ENCODE results near the gene ALDH18A1.
"Not testable (repeated sequence)": the region's sequence is repeated elsewhere in the genome, so short reads cannot be mapped to it uniquely, and the experiment has no call there.

The ALDH18A1 gene

DNA sequence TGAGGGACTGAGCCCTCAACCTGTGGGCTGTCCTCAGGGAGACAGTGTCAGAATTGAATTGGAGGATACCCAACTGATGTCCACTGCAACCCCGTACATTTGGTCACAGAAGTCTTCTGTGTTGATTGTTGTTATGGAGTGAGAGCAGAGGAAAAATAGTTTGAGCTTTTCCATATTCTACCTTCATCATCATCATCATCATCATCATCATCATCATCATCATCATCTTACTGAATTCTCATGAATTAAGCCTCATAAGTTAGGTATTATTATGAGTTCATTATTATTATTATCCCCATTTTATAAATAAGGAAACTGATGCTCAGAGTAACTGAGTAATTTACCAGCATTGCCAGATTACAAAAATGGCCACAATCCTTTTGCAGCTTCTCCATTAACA lies 8.4 kb downstream of the ALDH18A1 start:
- no peak for DNase-seq

DNA sequence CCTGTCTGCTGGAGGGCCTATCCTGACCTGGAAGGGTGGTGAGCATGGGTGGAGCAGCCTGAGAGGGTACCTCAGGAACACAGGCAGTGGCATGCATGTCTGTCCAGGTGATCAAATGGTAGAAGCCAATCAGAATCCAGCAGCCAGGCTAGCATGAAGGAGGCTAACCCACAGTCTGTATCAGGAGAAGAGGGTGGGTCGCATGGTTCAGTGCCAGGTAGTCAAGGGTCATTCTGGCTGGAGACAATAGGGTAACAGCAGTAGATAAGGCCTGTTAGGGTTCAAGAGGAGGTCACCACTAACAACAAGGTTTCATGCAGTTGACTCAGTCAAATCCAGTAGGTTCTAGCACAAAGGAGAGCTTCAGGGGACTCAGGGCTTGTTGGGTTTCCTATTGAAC lies 10.4 kb downstream of the ALDH18A1 start:
- DNase-seq: no peak

DNA sequence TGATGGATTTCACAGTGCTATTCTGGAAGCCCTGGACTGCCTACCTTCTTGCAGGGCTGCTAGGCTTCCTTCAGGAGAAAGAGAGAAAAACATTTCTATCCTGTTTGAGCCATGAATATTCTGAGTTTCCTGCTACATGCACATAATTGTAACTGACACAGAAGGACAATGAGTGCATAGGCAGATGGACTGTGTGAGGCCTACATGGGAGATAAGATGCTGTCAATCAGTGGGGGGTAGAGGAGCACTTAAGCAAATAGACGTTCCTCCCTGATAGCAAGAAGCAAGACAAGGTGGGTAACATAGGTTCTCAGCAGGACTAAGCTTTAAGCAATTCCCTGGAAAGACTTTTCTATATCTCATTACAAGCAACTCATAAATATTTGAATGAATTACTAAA lies 11.6 kb downstream of the ALDH18A1 start:
- no peak for DNase-seq

DNA sequence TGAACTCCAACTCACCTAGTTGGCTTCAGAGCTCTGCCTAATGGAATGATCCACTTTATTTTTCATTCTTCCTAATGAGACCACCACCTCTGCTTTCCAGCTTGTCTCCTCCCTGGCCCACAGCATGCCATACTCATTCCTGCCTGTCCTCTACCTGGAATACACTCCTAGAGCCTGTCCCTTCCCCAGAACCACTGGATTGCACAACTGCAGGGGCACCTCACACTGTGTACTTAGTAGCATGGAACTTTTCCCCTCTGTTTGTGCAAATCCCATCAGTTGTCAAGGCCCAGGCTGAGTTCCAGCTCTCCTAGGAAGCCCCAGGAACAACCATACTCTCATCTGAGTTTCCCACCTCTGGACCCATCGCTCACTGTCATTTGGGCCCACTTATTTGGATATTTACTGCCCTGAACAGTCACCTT lies 15.6 kb downstream of the ALDH18A1 start:
- DNase-seq: no peak

DNA sequence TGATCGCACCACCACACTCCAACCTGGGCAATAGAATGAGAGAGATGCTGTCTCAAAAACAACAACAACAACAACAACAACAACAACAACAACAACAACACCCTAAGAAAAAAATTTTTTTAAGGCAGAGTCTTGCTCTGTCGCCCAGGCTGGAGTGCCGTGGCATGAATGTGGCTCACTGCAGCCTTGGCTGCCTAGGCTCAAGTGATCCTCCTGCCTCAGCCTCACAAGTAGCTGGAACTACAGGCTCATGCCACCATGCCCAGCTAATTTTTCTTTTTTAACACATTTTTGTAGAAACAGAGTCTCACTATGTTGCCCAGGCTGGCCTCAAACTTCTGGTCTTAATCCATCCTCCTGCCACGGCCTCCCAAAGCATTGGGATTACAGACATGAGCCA lies 18.6 kb downstream of the ALDH18A1 start:
- no peak for DNase-seq

DNA sequence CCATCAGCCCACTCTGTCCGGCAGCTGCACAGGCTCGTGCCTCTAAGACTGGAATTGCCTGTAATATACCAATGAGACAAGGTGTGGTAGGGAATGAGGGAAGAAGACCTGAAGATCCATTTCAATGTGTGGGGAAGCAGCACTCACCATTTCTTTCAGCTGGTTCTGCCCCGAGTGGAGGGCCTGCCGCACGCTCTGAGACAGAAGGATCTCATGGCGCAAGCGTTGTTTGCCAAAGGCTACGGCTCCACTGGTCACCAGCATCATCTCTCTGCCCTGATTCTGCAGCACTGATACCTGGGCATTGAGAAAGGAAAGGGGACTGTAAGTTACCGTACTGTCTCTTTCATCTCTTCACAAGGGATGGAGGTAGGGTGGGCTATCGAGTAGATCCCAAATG lies 19.4 kb downstream of the ALDH18A1 start:
- DNase-seq: no peak

DNA sequence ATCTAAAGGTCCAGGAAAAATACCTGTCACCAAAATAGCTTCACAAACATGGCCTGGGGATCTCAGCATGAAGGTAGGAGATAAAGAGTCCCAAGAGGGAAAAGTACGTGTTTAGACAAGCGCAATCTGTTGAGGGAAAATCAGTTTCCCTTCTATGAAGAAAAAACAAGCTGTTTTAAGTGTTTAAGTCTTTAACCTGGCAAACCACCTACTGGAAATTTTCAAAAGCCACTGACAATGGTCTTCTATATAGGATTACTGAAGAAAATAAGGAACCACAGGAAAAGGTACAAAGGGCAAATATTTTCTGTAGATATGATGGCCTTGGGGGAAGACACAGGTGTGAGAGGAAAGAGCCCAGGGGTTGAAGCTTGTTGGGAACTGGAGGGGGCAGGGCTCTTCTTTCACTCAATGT lies 21.2 kb downstream of the ALDH18A1 start:
- DNase-seq: no peak

DNA sequence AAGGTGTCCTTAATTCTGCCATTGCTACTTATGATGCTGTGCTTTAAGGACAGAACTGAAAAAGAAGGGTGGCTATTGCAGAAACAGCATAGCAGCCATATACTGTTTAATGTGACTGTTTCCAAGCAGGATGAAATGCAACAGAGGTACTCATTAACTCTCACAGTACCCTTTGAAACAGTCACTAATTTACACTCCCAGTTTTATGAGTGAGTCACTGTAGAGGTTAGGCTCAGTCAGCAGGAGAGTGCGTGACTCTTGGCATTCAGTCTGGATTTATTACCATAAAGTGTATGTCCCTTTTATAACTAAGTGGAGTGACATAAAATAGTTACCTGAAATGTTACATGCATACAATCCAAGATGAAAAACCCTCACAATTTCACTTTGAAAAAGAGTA lies 27.7 kb downstream of the ALDH18A1 start:
- DNase-seq: no peak

DNA sequence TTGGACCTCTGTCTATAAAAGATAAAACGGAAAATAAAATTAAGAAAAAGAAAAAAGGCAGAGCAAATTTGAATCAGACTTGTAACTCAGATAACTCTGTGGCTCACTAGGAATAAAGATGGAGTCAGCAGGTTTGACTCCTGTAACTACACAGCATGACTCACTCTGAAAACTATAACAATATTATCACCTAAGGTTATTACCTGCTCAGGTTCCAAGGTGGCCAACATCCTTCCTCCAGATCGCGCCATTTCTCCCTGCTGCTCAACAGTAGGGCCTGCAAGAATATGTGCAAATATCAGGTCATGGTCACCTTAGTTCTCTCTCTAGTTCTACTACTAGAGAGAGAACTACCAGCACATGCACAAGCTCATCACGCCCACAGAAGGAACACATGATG lies 30.0 kb downstream of the ALDH18A1 start:
- DNase-seq: no peak

DNA sequence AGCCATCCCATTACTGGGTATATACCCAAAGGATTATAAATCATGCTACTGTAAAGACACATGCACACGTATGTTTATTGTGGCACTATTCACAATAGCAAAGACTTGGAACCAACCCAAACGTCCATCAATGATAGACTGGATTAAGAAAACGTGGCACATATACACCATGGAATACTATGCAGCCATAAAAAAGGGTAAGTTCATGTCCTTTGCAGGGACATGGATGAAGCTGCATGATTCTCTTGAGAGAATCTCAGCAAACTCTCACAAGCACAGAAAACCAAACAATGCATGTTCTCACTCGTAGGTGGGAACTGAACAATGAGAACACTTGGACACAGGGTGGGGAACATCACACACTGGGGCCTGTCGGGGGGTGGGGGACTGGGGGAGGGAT lies 36.1 kb downstream of the ALDH18A1 start:
- not testable (repeated sequence) for DNase-seq

DNA sequence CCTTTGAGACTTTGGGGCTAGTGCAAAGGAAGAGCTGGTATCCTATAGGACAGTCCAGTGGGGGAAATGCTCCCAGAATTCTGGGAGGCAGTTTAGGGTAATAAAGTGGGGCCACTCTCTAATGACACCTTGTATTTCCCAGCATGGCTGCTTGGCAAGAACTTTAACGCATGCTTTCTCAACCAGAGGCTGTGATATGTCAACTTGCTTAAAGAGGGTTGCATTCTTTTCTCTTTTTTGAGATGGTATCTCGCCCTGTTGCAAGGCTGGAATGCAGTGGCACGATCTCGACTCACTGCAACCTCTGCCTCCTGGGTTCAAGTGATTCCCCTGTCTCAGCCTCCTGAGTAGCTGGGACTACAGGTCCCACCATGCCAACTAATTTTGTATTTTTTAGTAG lies 38.4 kb downstream of the ALDH18A1 start:
- no peak for DNase-seq

DNA sequence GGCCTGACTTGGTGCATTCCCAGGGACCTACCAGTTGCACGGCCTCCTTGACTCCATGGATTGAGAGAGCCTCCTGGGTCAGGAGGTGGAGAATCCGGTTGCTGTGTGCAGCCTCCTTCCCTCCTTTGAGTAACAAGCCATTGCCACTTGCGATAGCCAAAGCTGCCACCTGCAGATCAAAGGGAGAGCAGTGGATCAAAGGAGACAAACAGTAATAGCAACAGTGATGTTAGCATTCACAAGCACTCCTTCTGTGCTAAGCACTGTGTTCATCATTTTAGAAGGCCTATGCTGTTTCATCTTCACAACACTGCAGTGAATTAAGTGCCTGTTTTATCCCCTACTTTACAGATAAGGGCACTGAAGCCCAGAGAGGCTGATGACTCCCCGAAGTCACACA lies 40.1 kb downstream of the ALDH18A1 start:
- DNase-seq: no peak

DNA sequence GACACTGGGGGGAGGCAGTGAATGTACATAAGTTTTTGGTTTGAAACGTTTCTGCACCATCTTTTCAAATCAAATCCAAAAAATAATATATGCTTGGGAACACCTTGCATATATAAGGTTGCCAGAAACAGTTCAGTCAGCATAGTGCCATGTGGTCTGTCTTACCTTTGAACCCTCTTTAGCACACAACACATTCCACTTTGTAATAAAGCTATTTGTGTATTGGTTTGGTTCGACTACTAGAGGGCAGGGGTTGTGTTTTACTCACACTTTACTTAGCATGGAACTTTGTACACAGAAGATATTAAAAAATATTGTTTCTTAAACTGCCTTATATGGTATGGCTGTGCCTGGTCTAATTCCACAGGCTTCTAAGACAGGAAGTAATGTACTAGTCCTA lies 43.2 kb downstream of the ALDH18A1 start:
- DNase-seq: no peak

DNA sequence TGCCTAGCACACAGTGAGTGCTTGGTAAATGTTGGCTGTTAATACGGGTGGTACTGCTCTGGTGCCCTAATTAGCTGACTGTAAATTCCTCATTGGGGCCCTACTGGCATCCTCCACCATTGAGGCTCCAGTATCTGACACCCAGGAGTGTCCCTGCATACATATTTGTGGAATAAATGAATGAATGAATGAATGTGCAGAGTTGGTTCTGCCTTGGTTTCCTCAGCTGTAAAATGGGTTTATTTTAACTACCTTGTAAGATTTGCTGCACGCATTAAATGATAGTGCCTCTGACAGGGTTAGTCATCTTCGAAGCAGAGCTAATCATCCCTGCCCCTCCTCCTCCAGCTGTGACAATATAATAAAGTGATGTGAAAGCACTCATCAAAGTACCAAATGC lies 45.8 kb downstream of the ALDH18A1 start:
- no peak for DNase-seq

DNA sequence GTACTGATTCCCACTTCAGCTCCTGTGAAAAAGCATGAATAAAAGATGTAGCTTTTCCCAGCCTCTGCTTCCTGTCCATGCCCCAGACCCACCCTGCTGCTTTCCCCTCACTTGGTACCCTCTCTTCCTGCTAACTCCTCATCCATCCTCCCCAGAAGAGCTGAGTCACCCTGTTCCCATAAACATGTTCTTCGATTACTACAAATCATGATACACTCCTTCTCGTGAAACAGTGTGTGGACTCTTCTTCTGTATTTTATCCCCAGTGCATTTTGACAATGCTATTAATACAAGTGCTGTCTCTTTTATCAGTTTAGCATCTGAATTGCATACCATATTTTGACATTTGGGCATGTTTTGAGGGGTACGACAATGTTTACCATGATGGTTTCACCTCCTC lies 49.6 kb downstream of the ALDH18A1 start:
- DNase-seq: no peak

DNA sequence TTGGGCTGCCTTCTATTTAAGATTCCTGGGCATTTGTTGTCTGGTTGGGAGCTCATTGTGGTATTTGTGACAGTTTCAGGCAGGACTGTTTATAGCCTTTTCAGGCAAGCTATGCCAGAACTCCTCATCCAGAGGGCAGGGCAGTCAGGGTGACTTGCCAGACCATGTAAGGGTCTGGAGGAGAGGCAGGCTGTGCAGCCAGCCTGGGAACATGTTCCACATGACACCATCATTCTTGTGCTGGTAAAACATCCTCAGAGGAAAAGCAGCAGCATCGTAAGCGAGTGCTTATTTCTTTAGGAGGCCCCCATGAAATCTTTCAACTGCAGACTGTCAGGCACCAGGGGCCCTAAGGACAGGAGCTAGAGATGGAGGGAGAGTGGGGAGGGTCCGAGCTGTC lies 51.3 kb downstream of the ALDH18A1 start:
- DNase-seq: no peak

DNA sequence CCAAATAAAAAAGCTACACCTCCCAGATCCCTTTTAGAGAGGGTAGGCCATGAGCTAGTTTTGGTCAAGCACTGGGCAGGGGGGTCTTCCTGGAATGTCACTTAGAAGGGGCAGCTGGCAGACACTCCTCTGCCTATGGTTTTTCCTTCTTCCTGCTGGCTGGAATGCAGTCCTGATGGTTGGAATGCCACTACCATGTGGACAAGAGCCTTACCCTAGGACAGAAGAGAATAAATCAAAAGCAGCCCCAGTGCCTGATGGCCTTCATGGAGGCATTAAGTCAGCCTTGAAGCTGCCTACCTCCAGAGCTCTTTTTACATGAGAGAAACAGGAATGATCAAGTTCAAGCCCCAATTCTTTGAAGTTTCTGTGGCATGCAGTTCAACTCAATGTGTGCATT lies 51.9 kb downstream of the ALDH18A1 start:
- no peak for DNase-seq

DNA sequence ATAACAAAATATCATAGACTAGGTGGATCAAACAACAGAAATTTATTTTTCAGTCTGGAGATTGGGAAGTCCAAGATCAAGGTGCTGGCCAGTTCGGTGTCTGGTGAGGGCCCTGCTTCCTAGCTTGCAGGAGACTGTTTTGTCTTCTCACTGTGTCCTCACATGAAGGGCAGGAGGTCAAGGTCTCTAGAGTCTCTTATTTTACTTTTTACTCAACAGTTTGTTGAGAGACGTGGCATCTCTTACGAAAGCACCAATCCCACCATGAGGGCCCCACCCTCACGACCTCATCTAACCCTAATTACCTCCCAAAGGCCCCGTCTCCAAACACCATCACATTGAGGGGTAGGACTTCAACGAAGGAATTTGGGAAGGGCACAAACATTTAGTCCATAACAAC lies 54.1 kb downstream of the ALDH18A1 start:
- no peak for DNase-seq

DNA sequence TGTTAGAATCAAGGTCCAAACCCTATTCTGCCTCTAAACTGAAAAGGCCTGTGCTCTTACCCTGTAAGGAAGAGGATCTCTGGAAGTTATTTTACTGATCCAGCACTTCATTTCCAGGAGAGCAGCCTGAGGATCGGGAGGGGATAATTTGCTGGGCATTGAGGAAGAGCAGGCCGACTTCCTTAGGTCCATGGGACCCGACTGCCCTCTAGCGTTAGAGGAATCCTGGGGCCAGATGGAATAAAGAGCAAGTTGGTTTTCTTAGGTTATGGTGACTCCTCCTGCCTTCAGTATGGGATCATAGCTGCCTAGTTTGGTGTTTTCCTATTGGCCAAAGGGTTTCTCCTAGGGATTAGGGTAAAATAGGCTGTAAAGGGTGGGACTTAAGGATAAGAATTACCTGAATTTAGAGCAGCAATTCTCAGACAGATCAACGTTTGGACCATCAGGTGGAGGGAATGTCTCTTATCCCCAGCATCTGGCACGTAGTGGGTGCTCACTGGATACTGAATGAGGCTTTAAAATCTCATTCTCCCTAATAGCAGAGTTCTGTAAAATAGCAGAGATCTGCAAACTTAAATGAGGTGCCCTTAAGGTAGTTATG lies 55.3 kb downstream of the ALDH18A1 start:
- peak; percentile 73 for DNase-seq

DNA sequence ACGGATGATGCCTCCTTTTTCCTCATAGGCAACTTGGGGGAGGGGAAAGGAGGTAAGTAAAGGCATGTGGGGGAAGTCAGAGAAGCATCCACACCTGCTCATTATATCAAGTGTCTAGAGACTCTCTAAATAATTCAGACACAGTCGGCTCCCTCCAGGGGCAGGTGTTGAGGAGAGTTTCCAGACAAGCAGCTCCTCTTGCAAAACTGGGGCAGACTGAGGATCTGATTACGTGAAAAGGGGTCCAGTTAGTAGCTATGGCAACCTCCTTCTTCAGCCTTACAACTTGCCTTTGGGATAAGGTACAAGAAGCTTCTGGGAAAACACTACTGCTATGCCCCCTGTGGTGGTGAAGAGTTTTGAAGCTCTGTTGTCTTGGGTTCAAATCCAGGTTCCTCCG lies 56.4 kb downstream of the ALDH18A1 start:
- no peak for DNase-seq

DNA sequence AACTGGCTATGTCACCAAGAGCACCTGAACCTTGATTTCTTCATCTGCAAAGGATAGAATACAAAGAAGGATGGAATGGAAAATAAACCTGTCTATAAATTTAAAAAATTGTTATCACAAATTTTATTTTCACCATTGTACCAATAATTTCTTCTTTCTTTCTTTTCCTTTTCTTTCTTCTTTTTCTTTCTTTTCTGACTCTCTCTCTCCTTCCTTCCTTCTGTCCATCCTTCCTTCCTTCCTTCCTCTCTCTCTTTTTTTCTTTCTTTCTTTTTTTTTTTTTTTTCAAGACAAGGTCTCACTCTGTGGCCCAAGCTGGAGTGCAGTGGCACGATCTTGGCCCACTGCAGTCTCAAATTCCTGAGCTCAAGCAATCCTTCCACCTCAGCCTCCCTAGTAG lies 58.7 kb downstream of the ALDH18A1 start:
- no peak for DNase-seq

DNA sequence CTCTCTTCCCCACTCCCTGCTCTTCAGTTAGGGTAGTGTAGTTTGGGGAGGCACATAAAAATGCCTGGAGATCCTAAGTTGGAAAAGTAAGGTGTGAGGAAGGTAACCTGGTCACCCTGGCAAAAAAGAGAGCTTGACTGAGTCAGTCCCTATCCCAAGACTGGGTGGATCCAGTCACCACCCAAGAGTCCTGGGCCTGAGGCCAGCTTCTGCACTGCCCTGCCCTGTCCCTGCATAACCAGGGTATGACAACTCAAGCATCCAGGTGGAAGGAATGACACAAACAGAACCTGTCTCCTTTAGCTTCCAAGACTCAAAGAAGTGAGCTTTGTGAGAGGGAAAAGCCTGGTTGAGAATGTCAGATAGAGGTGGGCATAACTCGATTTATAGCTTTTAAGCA lies 68.5 kb downstream of the ALDH18A1 start:
- DNase-seq: no peak

DNA sequence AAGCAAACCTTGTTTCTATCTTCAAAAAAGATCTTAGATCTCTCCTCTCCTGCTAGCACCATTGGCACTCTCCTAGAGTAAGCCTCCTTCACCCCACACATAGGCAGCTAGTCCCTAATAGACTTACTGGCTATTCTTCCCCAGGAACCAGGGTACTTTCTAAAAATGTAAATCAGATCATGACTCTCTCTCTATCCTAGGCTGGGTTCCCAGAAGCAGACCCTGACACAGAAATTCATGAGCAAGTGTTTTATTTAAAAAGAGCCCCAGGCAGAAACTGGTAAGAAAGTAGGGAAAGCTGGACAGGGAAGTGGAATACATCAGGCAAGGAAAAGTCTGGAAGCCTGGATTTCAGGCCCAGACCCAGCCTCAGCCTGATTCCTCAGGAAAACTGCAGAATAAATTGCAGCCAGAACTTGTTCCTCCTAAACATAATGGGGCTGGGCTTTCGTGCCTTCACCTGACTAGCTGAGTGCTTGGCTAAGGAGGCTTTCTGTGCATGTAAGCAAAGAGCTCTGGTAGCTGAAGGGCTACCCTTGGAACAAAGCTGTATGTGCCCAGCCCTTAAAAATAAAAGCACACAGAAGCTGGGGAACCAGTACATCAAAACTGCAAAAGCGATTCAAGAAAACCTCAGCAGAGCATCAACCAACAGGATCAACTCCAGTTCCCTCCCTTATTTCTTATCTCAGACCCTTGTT lies 76.5 kb downstream of the ALDH18A1 start:
- no peak for DNase-seq

DNA sequence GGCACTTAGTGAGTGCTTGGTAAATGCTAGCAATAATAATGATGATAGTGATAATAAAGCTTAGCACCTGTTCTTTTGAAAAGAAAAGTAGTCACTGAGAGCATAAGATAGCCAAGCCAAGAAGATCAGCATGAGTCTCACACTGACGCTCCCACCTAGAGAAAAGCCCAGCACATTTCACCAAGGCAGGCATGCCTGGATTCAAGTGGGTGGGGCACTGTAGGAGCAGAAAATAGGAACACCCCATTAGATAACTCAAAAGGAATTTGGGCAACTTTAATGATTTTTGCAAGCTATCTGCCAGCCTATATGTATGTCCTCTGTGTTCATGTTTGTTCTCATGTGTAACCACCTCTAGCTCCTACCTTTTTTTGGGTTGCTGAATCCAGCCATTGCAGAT lies 77.2 kb downstream of the ALDH18A1 start:
- DNase-seq: no peak

DNA sequence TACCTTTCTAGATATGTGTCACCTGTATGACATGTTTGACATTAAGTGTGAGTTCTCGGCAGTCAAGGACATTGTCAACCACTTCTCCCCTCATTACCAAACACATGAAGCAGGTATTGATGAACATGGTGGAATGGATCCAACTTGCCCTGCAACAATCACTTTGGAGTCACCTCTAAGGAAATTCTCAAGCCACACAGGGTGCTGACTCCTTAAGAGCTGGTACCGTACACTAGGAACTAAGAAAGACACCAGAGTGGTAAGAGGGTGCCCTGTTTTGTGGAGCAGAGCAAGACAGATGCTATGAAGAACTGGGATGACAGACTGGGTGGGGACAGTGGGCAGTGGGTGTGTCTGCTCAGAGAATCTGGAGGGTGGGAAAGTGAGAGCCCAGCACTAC lies 77.9 kb downstream of the ALDH18A1 start:
- no peak for DNase-seq

Measured in NCI-H1694 treated with DMSO at 0.1 percent for 48 hours (cell line).